NCI-H2029 treated with DMSO at 0.1 percent for 48 hours (cell line): Measurements from ENCODE around the gene SLC66A3.

Experiments used
- DNase-seq: peaks from one replicate; lab custom pipeline; 2025; lab: John Stamatoyannopoulos, UW

The SLC66A3 gene

GRCh38 chr2:11213975-11214374 lies 58.7 kb downstream of the SLC66A3 start:
- DNase-seq, result no peak

- DNase-seq, result no peak
Measured at GRCh38 chr2:11214770-11215169, 59.5 kb downstream of the SLC66A3 start.

- no peak for DNase-seq
Measured at GRCh38 chr2:11215407-11215806, 60.1 kb downstream of the SLC66A3 start.

- DNase-seq, result no peak
Measured at GRCh38 chr2:11220445-11220844, 65.2 kb downstream of the SLC66A3 start.

- DNase-seq, result no peak
Measured at GRCh38 chr2:11222845-11223244, 67.6 kb downstream of the SLC66A3 start.

- DNase-seq, result no peak
Measured at GRCh38 chr2:11224887-11225286, 69.6 kb downstream of the SLC66A3 start.

GRCh38 chr2:11227595-11227994 lies 72.3 kb downstream of the SLC66A3 start:
- no peak for DNase-seq
